Activated T-cell treated with anti-CD3 and anti-CD28 coated beads, Interleukin-2, amount 50 U/mL, for 24 hours (primary cell): ENCODE measurements around the gene MMP24.
A peak's percentile ranks its signal among the peaks of the same experiment; 100 is the strongest.
"Not testable (repeated sequence)": the region's sequence is repeated elsewhere in the genome, so short reads cannot be mapped to it uniquely, and the experiment has no call there.

Source experiments
- DNase-seq: peaks from one replicate; pipeline ENCODE4 v3.0.0-alpha.2; 2020
- H3K27ac Mint-ChIP-seq: 2 replicates; pipeline ENCODE4 v1.8.0; 2020; ENCODE audit warnings: mild to moderate bottlenecking, mixed read lengths
- H3K27me3 Mint-ChIP-seq: 2 replicates; pipeline ENCODE4 v1.8.0; 2020; ENCODE audit warnings: mixed read lengths
- H3K36me3 Mint-ChIP-seq: 2 replicates; pipeline ENCODE4 v1.8.0; 2020; ENCODE audit warnings: low read depth, mixed read lengths
- H3K4me1 Mint-ChIP-seq: 2 replicates; pipeline ENCODE4 v1.8.0; 2020; ENCODE audit warnings: low read depth, mixed read lengths
- H3K4me3 Mint-ChIP-seq: 2 replicates; pipeline ENCODE4 v1.8.0; 2020; ENCODE audit warnings: mild to moderate bottlenecking, moderate library complexity, mixed read lengths
- H3K9me3 Mint-ChIP-seq: 2 replicates; pipeline ENCODE4 v1.8.0; 2020; ENCODE audit warnings: mixed read lengths

The MMP24 gene

GRCh38 chr20:35262321-35262720 is 35.8 kb downstream of the MMP24 start:
- not testable (repeated sequence) for DNase-seq, H3K27me3 Mint-ChIP-seq, H3K4me1 Mint-ChIP-seq, H3K9me3 Mint-ChIP-seq, H3K27ac Mint-ChIP-seq, H3K4me3 Mint-ChIP-seq
- H3K36me3 Mint-ChIP-seq = peaks cover 26% of the 10 kb centered on the region

DNA sequence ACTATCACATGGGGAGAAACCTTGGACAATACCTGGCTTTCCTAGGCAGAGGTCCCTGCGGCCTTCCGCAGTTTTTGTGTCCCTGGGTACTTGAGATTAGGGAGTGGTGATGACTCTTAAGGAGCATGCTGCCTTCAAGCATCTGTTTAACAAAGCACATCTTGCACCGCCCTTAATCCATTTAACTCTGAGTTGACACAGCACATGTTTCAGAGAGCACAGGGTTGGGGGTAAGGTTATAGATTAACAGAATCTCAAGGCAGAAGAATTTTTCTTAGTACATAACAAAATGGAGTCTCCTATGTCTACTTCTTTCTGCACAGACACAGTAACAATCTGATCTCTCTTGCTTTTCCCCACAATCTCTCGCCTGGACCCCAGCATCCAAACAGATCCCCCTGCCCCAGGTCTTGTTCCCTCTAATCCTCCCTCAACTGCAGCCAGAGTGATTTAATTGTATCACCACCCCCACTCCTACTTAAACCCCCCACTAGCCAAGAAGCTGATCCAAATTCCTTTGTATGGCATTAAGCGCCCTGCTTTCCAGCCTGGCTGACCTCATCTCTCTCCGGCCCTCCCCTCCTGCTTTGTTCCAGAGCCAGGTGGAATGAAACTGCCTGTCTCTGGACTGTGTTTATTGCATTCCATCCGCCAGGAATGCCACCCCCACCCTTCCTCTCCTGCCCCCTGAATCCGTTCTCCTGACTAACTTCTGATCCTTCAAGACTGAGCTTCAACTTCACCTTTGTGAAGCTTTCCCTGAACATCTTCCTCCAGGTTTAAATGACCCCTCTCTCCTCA is 36.4 kb downstream of the MMP24 start:
- H3K36me3 Mint-ChIP-seq = peaks cover 32% of the 10 kb centered on the region
- not testable (repeated sequence) for H3K27me3 Mint-ChIP-seq, DNase-seq, H3K9me3 Mint-ChIP-seq, H3K4me3 Mint-ChIP-seq, H3K27ac Mint-ChIP-seq, H3K4me1 Mint-ChIP-seq

DNA sequence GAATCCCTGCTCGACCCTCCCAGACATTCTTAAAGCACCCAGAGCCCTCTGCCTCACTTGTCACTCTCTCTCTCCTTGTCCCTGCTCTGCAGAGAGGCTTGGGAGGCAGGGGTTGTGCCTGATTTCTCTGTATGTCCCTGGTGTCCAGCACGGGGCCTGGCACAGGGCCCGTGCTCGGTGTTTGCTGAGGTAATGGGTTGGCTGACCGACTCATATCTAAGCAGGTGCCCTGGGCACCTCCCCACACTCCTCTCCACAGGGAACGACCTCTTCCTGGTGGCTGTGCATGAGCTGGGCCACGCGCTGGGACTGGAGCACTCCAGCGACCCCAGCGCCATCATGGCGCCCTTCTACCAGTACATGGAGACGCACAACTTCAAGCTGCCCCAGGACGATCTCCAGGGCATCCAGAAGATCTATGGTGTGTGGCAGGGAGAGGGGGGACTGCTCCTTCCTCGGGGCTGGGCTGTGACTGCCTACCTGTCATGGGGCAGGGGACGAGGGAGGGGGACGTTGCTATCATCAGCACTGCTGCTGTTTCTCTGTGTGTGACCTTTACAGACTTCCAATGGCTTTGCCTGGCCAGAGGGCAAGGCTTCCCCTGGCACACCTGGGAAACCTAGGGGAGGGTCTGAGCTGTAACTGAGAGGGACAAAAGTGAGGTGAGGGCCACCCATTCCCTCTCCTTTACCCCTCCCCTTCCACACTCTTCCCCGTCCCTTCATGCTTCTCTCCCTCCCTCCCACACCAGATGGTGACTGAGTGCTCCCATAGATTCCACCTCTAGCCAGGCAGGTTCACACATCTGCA is 37.2 kb downstream of the MMP24 start:
- no peaks in the 10 kb centered on the region for H3K9me3 Mint-ChIP-seq
- peaks cover 34% of the 10 kb centered on the region for H3K36me3 Mint-ChIP-seq
- no peak for DNase-seq
- H3K27me3 Mint-ChIP-seq = no peaks in the 10 kb centered on the region
- H3K27ac Mint-ChIP-seq = no peak overlapping the region
- no peaks in the 10 kb centered on the region for H3K4me1 Mint-ChIP-seq
- H3K4me3 Mint-ChIP-seq = no peak overlapping the region

GRCh38 chr20:35264755-35265154 is 38.3 kb downstream of the MMP24 start:
- no peaks in the 10 kb centered on the region for H3K9me3 Mint-ChIP-seq
- peaks cover 42% of the 10 kb centered on the region for H3K36me3 Mint-ChIP-seq
- peaks cover 3% of the 10 kb centered on the region for H3K4me1 Mint-ChIP-seq
- no peak overlapping the region for H3K4me3 Mint-ChIP-seq
- DNase-seq = no peak
- H3K27ac Mint-ChIP-seq = no peak overlapping the region
- H3K27me3 Mint-ChIP-seq = no peaks in the 10 kb centered on the region

DNA sequence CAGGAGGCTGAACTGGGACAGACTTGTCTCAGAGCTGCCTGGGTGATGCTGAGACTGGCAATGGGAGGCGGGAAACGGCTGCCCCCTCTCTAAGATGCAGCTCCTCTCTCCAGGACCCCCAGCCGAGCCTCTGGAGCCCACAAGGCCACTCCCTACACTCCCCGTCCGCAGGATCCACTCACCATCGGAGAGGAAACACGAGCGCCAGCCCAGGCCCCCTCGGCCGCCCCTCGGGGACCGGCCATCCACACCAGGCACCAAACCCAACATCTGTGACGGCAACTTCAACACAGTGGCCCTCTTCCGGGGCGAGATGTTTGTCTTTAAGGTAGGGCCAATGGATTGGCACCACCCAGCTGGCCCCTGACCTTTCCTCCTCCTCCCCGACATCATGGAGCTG is 40.6 kb downstream of the MMP24 start:
- H3K4me1 Mint-ChIP-seq = peaks cover 3% of the 10 kb centered on the region
- no peak overlapping the region for H3K27ac Mint-ChIP-seq
- no peaks in the 10 kb centered on the region for H3K9me3 Mint-ChIP-seq
- no peak for DNase-seq
- H3K36me3 Mint-ChIP-seq = peaks cover 62% of the 10 kb centered on the region
- no peaks in the 10 kb centered on the region for H3K27me3 Mint-ChIP-seq
- H3K4me3 Mint-ChIP-seq = no peak overlapping the region

GRCh38 chr20:35269055-35269781 is 42.7 kb downstream of the MMP24 start:
- no peak overlapping the region for H3K4me3 Mint-ChIP-seq
- DNase-seq = peak; percentile 65
- no peaks in the 10 kb centered on the region for H3K9me3 Mint-ChIP-seq
- H3K4me1 Mint-ChIP-seq = peaks cover 3% of the 10 kb centered on the region
- peaks cover 71% of the 10 kb centered on the region for H3K36me3 Mint-ChIP-seq
- H3K27ac Mint-ChIP-seq = no peak overlapping the region
- H3K27me3 Mint-ChIP-seq = no peaks in the 10 kb centered on the region

- H3K27ac Mint-ChIP-seq = peak overlapping the region; percentile 52
- no peaks in the 10 kb centered on the region for H3K27me3 Mint-ChIP-seq
- H3K4me3 Mint-ChIP-seq = no peak overlapping the region
- H3K4me1 Mint-ChIP-seq = peaks cover 3% of the 10 kb centered on the region
- no peak for DNase-seq
- no peaks in the 10 kb centered on the region for H3K9me3 Mint-ChIP-seq
- peaks cover 75% of the 10 kb centered on the region for H3K36me3 Mint-ChIP-seq
Observed at GRCh38 chr20:35270021-35270902, 43.8 kb downstream of the MMP24 start.

DNA sequence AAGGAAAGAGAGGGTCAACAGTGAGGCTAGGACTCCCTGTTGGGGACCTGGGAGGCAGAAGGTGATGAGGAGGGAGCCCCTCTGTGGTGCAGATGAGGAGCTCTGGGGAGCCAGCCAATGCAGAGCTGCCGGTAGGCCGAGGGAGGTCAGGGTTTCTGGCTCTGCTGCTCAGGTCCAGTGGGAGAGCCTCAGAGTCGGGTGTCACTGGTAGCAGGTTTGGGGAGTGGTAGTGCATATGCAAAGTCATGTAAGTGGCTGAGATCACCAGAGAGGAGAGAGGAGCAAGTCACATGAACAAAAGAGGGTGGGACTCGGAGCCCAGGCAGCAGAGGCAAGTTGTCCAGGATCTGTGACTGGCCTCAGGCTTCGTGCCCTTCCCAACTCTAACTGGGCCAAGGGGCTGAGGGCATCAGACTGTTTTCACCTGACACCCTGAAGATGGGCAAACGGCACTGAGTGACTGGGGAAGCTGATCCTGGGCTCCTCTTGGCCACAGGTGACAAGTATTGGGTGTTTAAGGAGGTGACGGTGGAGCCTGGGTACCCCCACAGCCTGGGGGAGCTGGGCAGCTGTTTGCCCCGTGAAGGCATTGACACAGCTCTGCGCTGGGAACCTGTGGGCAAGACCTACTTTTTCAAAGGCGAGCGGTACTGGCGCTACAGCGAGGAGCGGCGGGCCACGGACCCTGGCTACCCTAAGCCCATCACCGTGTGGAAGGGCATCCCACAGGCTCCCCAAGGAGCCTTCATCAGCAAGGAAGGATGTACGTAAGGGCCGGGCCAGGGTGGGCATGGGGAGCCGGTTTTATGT is 44.8 kb downstream of the MMP24 start:
- Mint-ChIP-seq H3K9me3 (no peaks in the 10 kb centered on the region), H3K36me3 (peaks cover 82% of the 10 kb centered on the region), H3K4me3 (no peak overlapping the region), H3K4me1 (peaks cover 9% of the 10 kb centered on the region), H3K27ac (peak overlapping the region; percentile 52), H3K27me3 (no peaks in the 10 kb centered on the region)
- DNase-seq = no peak

- Mint-ChIP-seq H3K9me3 (no peaks in the 10 kb centered on the region), H3K4me1 (peaks cover 14% of the 10 kb centered on the region), H3K36me3 (peaks cover 82% of the 10 kb centered on the region), H3K27ac (no peak overlapping the region), H3K27me3 (no peaks in the 10 kb centered on the region), H3K4me3 (no peak overlapping the region)
- no peak for DNase-seq
Observed at GRCh38 chr20:35271904-35272303, 45.4 kb downstream of the MMP24 start.

- no peak for DNase-seq
- peaks cover 78% of the 10 kb centered on the region for H3K36me3 Mint-ChIP-seq
- peak overlapping the region; percentile 63 for H3K27ac Mint-ChIP-seq
- no peaks in the 10 kb centered on the region for H3K9me3 Mint-ChIP-seq
- H3K4me1 Mint-ChIP-seq = peaks cover 17% of the 10 kb centered on the region
- no peak overlapping the region for H3K4me3 Mint-ChIP-seq
- H3K27me3 Mint-ChIP-seq = no peaks in the 10 kb centered on the region
Observed at GRCh38 chr20:35273449-35274171, 47.1 kb downstream of the MMP24 start.

- Mint-ChIP-seq H3K4me1 (peaks cover 13% of the 10 kb centered on the region), H3K4me3 (no peak overlapping the region), H3K9me3 (no peaks in the 10 kb centered on the region), H3K36me3 (peaks cover 81% of the 10 kb centered on the region), H3K27me3 (no peaks in the 10 kb centered on the region), H3K27ac (peak overlapping the region; percentile 63)
- DNase-seq = no peak
Observed at GRCh38 chr20:35274172-35275092, 47.9 kb downstream of the MMP24 start.

DNA sequence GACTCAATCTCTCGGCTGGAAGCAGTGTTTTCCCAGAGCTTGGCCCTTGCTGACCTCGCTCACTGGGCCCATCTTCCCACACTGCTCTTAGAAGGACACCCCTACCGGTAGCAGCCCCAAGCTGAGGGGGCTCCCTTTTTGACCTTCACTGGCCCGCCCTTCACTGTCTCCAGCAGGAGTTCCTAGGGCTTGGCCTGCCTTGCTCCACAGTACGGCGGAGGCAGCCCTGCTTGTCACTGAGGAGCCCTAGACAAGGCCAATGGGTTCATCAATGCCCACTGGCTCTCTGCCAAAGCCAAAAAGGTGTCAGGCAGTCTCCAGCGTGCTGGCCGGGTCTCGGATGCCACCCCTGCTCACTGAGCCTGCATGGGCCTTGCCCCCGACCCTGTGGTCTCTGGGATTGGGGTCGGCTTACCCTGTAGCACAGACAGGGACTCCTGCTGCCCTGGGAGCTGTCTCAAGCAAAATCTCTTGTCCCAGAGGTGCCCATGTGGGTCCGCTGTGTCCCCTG is 49.3 kb downstream of the MMP24 start:
- Mint-ChIP-seq H3K27ac (peak overlapping the region; percentile 98), H3K4me1 (peaks cover 17% of the 10 kb centered on the region), H3K27me3 (no peaks in the 10 kb centered on the region), H3K4me3 (peak overlapping the region; percentile 97), H3K36me3 (peaks cover 84% of the 10 kb centered on the region), H3K9me3 (no peaks in the 10 kb centered on the region)
- DNase-seq = no peak
